Measurements from ENCODE around the gene KICS2.

GRCh38 chr12:64269161-64269560 is 47.1 kb upstream of the KICS2 start:
- TF ChIP-seq CTCF (IDR thresholded peaks at IDR 0.05) = no peak
- TF ChIP-seq POLR2A (IDR thresholded peaks at IDR 0.05) = no peak
- no peak for TF ChIP-seq POLR2AphosphoS5 (IDR thresholded peaks at IDR 0.05)
